GM18507 (cell line): Measurements from ENCODE around the gene BMERB1.
"Not testable (repeated sequence)": the region's sequence is repeated elsewhere in the genome, so short reads cannot be mapped to it uniquely, and the experiment has no call there.

ENCODE experiments used
- DNase-seq: peaks from one replicate; pipeline ENCODE4 v3.0.0; 2011; ENCODE audit warnings: low read depth; ENCODE audit not compliant: insufficient read length; ENCODE audit errors: extremely low spot score
- FAIRE-seq: peaks from 2 replicates; lab custom pipeline; 2011; peaks lifted over from hg19 to GRCh38; lab: Jason Lieb, UNC

The BMERB1 gene

GRCh38 chr16:15434425-15435215 lies at the start of gene BMERB1:
Gene BMERB1 (plus strand): TSS chr16:15434588. CDS start chr16:15434654, 66 bp downstream.
- no peak for DNase-seq
- FAIRE-seq: no peak

- not testable (repeated sequence) for DNase-seq, FAIRE-seq
These were observed 46.3 kb upstream of the BMERB1 start for GRCh38 chr16:15388060-15388459.

GRCh38 chr16:15389916-15390315 lies 44.5 kb upstream of the BMERB1 start:
- not testable (repeated sequence) for DNase-seq, FAIRE-seq

GRCh38 chr16:15393025-15393424 lies 41.4 kb upstream of the BMERB1 start:
- not testable (repeated sequence) for FAIRE-seq, DNase-seq

- DNase-seq, FAIRE-seq: not testable (repeated sequence)
These were observed 38.5 kb upstream of the BMERB1 start, which contains the start of gene MPV17L for GRCh38 chr16:15395631-15396508. Gene MPV17L (plus strand): TSS chr16:15395754. CDS start chr16:15395898, 144 bp downstream.

- DNase-seq, FAIRE-seq: not testable (repeated sequence)
These were observed 37.9 kb upstream of the BMERB1 start for GRCh38 chr16:15396509-15396829.

- no peak for FAIRE-seq
These were observed 37.3 kb upstream of the BMERB1 start for GRCh38 chr16:15396948-15397594.

GRCh38 chr16:15398618-15399316 lies 35.6 kb upstream of the BMERB1 start:
- DNase-seq: no peak
- no peak for FAIRE-seq

More at GRCh38 chr16:15396948-15397594, 37.3 kb upstream of the BMERB1 start:
- DNase-seq: no peak

GRCh38 chr16:15399317-15399716 lies 35.1 kb upstream of the BMERB1 start:
- DNase-seq (no peak), FAIRE-seq (no peak)

GRCh38 chr16:15400314-15400713 lies 34.1 kb upstream of the BMERB1 start:
- DNase-seq, FAIRE-seq: not testable (repeated sequence)

- DNase-seq (no peak), FAIRE-seq (no peak)
These were observed 32.4 kb upstream of the BMERB1 start for GRCh38 chr16:15401972-15402371.

- no peak for DNase-seq
- no peak for FAIRE-seq
These were observed 30.9 kb upstream of the BMERB1 start for GRCh38 chr16:15403392-15403995.

- FAIRE-seq, DNase-seq: not testable (repeated sequence)
These were observed 30.3 kb upstream of the BMERB1 start for GRCh38 chr16:15404091-15404490.

GRCh38 chr16:15404792-15405191 lies 29.6 kb upstream of the BMERB1 start:
- DNase-seq (no peak), FAIRE-seq (no peak)

- not testable (repeated sequence) for DNase-seq, FAIRE-seq
These were observed 26.6 kb upstream of the BMERB1 start for GRCh38 chr16:15407756-15408155.

- not testable (repeated sequence) for FAIRE-seq, DNase-seq
These were observed 24.9 kb upstream of the BMERB1 start for GRCh38 chr16:15409476-15409875.

GRCh38 chr16:15415511-15415985 lies 18.8 kb upstream of the BMERB1 start:
- DNase-seq: no peak
- no peak for FAIRE-seq

- no peak for DNase-seq
- FAIRE-seq: no peak
These were observed 17.2 kb upstream of the BMERB1 start for GRCh38 chr16:15417197-15417596.

- FAIRE-seq: no peak
- DNase-seq: no peak
These were observed 16.2 kb upstream of the BMERB1 start for GRCh38 chr16:15418206-15418605.
